GM06990 (cell line): ENCODE results near the gene C12orf76.
"Not testable (repeated sequence)": the region's sequence is repeated elsewhere in the genome, so short reads cannot be mapped to it uniquely, and the experiment has no call there.

Experiments used
- DNase-seq: peaks from one replicate; pipeline ENCODE4 v3.0.0-alpha.2; 2011; ENCODE audit not compliant: insufficient read length; ENCODE audit errors: extremely low read depth
- H3K27me3 ChIP-seq: replicated peaks from 2 replicates; pipeline ENCODE4 v1.6.0; 2011; ENCODE audit warnings: low read length; ENCODE audit not compliant: control insufficient read depth, insufficient read depth
- H3K36me3 ChIP-seq: 2 replicates; pipeline ENCODE4 v1.5.1; 2011; ENCODE audit warnings: low read length; ENCODE audit not compliant: control insufficient read depth, insufficient read depth
- H3K4me3 ChIP-seq: replicated peaks from 2 replicates; pipeline ENCODE4 v1.5.1; 2011; ENCODE audit warnings: low read depth, mild to moderate bottlenecking, control low read depth, low read length
- CTCF ChIP-seq: IDR thresholded peaks from 2 replicates; pipeline ENCODE4 v1.5.1; 2011; ENCODE audit warnings: low read length, control low read depth, mild to moderate bottlenecking, inconsistent platforms; ENCODE audit not compliant: insufficient read depth, poor library complexity, severe bottlenecking

Gene C12orf76

GRCh38 chr12:110067531-110067930 lies 19.2 kb upstream of the C12orf76 start:
- Histone ChIP-seq H3K36me3 (no peaks in the 10 kb centered on the region), H3K27me3 (no peaks in the 10 kb centered on the region), H3K4me3 (no peak overlapping the region)
- TF ChIP-seq CTCF: no peak
- DNase-seq: no peak

- no peaks in the 10 kb centered on the region for H3K27me3 ChIP-seq
- no peaks in the 10 kb centered on the region for H3K36me3 ChIP-seq
- no peak for TF ChIP-seq CTCF
- no peak for DNase-seq
- H3K4me3 ChIP-seq: no peak overlapping the region
These were observed 17.2 kb upstream of the C12orf76 start for GRCh38 chr12:110065540-110065939.

GRCh38 chr12:110062241-110062640 lies 13.9 kb upstream of the C12orf76 start:
- H3K36me3 ChIP-seq: no peaks in the 10 kb centered on the region
- no peak for TF ChIP-seq CTCF
- no peaks in the 10 kb centered on the region for H3K27me3 ChIP-seq
- H3K4me3 ChIP-seq: no peak overlapping the region
- DNase-seq: no peak

- Histone ChIP-seq H3K36me3 (no peaks in the 10 kb centered on the region), H3K4me3 (no peak overlapping the region), H3K27me3 (no peaks in the 10 kb centered on the region)
- no peak for TF ChIP-seq CTCF
- no peak for DNase-seq
These were observed 11.3 kb upstream of the C12orf76 start for GRCh38 chr12:110059651-110060000.

- no peak for DNase-seq
- no peak for TF ChIP-seq CTCF
These were observed 10.7 kb upstream of the C12orf76 start for GRCh38 chr12:110058875-110059615.

GRCh38 chr12:110056643-110057042 lies 8.3 kb upstream of the C12orf76 start:
- DNase-seq, H3K36me3 ChIP-seq, H3K27me3 ChIP-seq, H3K4me3 ChIP-seq: not testable (repeated sequence)

More at GRCh38 chr12:110058875-110059615, 10.7 kb upstream of the C12orf76 start:
- Histone ChIP-seq H3K36me3 (no peaks in the 10 kb centered on the region), H3K27me3 (no peaks in the 10 kb centered on the region), H3K4me3 (no peak overlapping the region)

- not testable (repeated sequence) for H3K4me3 ChIP-seq, DNase-seq, H3K27me3 ChIP-seq, H3K36me3 ChIP-seq
These were observed 7.3 kb upstream of the C12orf76 start for GRCh38 chr12:110055375-110056352.
